GM21423 (cell line): Measurements from ENCODE around the gene BMAL2.

Source experiments
- ATAC-seq: cut with Tn5 transposase; IDR thresholded peaks from one replicate; pipeline ENCODE4 v1.9.1; 2021; ENCODE audit warnings: mild to moderate bottlenecking, moderate library complexity; ENCODE audit not compliant: unreplicated experiment

Gene BMAL2

DNA sequence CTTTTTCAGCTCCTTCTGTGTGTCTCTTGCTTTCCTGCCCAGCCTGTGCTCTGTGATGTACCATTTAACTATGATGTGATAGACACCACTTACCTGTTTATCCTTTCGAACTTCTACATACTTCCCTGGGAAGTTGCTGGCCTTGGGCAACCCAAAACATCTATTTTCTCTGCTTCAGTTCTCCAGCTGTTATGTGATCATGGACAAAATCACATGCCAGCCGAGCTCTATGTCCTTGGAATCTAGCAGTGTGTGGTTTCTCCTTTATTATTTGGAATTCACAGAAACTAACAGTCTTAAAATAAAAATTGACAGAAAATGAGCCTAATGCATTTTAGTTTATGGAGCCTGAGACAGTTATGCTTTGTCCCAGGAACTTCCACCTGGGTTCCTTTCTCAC, 22.9 kb downstream of the BMAL2 start:
- no peak for ATAC-seq

DNA sequence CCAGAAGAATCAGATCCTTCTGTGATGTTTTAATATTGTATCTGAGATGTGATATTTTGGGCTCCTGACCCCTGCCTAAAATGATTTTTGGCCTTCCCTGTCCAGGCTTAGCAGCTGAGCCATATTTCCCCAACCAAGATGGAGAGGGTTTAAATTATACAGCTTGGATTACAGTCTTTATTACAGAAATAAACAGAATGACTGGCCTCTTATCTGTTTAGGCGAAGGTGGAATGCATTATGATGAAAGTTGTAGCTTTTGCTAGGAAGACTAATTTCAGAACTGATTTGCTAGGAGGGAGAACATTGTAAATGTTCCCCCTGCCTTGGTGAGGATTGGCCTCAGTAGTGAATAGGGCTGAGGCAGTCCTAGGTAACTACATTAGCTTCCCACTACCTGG, 23.3 kb downstream of the BMAL2 start:
- ATAC-seq, result no peak

DNA sequence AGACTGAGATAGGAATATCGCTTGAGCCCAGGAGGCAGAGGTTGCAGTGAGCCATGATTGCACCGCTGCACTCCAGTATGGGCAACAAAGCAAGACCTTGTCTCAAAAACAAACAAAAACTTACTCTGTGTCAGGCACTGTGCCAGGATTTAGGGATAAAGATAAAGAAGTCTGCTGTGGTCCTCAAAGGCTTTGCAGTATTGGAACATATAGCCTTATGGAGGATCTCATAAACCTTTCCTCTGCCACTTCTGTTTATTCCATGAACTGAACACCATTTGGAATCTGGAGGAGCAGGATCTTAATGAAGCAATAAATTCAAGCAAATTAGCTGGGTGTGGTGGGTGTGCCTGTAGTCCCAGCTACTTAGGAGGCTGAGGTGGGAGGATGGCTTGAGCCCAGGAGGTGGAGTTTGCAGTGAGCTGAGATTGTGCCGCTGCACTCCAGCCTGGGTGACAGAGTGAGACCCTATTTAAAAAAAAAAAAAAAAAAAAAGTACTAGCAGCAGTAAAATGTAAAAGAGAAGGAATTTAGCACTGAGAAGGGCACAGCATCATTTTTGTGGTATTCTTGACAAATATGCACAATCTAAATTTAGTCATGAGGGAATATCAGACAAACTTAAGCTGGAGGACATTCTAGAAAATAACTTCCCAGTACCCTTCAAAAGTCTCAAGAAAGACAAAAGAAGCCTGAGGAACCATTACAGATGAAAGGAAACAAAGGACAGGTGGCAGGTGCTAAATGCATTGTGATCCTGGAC, 27.1 kb downstream of the BMAL2 start:
- no peak for ATAC-seq

DNA sequence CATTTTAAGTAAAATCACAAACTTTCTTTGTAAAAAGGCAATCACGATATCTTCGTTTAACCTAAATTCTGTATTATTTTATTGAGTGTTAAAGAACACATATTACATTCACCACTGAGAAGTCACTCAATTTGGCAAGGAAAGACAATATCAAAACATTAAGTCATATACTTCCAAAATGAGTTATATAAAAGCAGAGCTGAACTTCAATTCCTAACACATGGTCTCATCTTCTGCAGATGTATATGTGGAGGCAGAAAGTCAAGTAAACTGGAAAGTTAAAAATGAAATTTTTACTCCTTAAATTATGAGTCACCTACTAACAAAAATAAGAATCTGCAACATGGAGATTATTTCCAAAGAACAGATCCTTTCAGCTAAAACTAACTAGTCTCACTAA, 28.7 kb downstream of the BMAL2 start:
- no peak for ATAC-seq

DNA sequence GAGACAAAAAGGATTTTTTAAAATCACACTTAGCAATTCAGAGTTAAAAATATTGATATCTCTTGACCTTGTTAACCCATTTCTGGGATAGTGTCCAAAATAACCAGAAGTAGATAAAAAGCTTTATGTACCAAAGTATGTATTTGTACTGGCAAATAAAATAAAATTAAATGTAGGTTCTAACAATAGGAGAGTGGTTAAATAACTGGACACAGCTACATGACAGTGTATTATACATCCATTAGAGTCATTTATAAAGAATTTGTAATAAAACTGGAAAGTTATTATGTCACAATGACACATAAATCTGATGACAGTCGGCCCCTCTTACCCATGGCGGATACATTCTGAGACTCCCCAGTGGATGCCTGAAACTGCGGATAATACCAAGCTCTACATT, 34.0 kb downstream of the BMAL2 start:
- no peak for ATAC-seq

DNA sequence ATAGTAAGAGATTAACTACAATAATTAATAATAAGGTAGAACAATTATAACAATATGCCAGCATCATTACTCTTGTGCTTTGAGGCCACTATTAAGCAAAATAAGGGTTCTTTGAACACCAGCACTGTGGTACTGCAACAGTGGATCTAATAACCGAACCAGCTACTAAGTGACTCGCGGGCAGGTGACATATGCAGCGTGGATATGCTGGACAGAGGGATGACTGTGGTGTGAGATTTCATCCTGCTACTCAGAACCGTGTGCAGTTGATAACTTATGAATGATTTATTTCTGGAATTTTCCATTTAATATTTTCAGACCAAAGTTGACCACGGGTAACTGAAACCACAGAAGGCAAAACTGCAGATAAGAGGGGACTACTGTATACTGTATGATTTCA, 34.4 kb downstream of the BMAL2 start:
- no peak for ATAC-seq

DNA sequence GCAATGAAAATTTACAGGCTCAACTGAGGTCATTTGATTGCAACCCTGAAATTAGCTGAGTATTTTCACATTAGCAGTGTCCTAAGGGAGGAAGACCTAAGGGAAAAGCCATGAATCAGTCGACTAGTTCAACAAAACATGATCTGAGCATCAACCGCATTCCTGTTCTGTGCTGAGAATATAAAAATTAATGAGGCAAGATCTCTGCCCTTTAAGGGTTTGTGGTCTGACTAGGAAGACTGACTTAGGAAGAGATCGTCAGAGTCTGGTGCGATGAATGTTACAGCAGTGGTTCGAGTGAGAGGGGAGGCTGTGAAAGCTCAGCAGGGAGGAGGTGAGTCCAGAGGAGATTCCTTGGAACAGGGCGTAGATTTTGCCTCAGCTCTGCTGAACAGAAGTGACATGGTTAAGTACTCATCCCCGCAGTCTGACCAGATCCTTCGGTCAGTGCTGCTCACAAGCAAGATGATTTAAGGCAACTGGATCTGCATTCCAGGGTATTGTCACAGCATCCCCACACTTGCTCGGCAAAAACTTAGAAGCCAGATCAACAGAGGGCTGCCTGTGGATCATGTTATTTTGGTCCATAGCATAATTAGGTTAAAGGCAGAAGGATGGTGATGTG, 49.6 kb downstream of the BMAL2 start:
- no peak for ATAC-seq
